Neural crest cell (in vitro differentiated cells): ENCODE measurements around the gene RASA3. TPM values are rescaled to one million over a fixed set of nuclear protein-coding genes. Genes with fewer than 3 reads are reported as not detected.
A peak's percentile ranks its signal among the peaks of the same experiment; 100 is the strongest.

Experiments
- DNase-seq: peaks from one replicate; pipeline ENCODE4 v3.0.0; 2021; ENCODE audit warnings: low read depth, mixed read lengths, low spot score
- H3K27ac Mint-ChIP-seq: one replicate; pipeline ENCODE4 v1.8.0; 2021; ENCODE audit warnings: mild to moderate bottlenecking, mixed read lengths; ENCODE audit not compliant: unreplicated experiment
- H3K27me3 Mint-ChIP-seq: 2 replicates; pipeline ENCODE4 v1.8.0; 2021; ENCODE audit warnings: low read depth, mild to moderate bottlenecking, mixed read lengths
- H3K36me3 Mint-ChIP-seq: 2 replicates; pipeline ENCODE4 v1.8.0; 2021; ENCODE audit warnings: low read depth, mild to moderate bottlenecking, mixed read lengths
- H3K4me1 Mint-ChIP-seq: 2 replicates; pipeline ENCODE4 v1.8.0; 2021; ENCODE audit warnings: mixed read lengths
- H3K4me3 Mint-ChIP-seq: one replicate; pipeline ENCODE4 v1.8.0; 2021; ENCODE audit warnings: mild to moderate bottlenecking, mixed read lengths
- H3K9me3 Mint-ChIP-seq: 2 replicates; pipeline ENCODE4 v1.8.0; 2021; ENCODE audit warnings: mixed read lengths
- total RNA-seq: library from RNA; stranded (reverse); gene quantifications from 2 replicates; pipeline ENCODE4 v1.2.1, GENCODE V29; 2021
- TF ChIP-seq, protein P1 (sequence below): fragments of 200-600 bp; sonication (generic); conservative IDR thresholded peaks from 2 replicates; pipeline ENCODE4 v1.5.0; 2021; ENCODE audit warnings: antibody characterized with exemption, mild to moderate bottlenecking

The RASA3 gene
- total RNA-seq, 1 donor from 2014 or later: 29.5 TPM

DNA sequence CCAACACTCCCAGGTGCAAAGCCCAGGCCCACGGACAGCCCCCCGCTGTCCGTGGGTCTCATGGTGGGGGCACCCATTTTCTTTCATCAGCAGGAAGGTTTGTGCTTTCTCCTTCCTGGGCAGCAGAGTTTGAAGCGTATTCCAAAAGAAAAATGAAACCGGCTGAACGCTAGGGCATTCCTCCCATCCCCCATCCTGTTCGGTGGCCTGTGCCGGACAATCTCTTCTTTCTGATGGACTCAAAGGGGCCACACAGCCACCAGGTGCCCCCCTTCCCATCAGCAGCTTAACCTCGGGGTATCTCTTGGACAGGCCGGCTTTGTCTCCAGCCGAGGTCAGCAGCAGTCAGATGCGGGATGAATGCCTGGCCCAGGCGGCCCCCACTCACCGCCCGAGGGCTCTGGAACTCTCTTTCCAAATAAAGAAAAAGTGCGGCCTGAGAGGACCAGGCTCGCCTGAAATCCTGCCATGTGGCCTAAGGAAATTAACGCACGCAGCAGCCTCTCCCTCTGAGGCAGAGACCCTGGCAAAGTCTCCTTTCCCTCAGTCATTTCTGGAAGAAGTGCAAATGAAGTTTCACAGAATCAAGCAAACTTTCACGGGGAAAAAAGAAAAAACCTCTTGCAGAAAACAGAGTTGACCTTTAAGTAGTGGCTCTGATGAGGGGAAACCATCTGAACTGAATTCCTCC lies 67.8 kb downstream of the RASA3 start:
- Mint-ChIP-seq H3K4me3 (peak overlapping the region; percentile 83), H3K27ac (peak overlapping the region; percentile 99), H3K4me1 (peaks cover 74% of the 10 kb centered on the region), H3K9me3 (no peaks in the 10 kb centered on the region), H3K27me3 (peaks cover 4% of the 10 kb centered on the region), H3K36me3 (peaks cover 3% of the 10 kb centered on the region)
- peak; percentile 72 for DNase-seq
- TF ChIP-seq, protein P1, sequence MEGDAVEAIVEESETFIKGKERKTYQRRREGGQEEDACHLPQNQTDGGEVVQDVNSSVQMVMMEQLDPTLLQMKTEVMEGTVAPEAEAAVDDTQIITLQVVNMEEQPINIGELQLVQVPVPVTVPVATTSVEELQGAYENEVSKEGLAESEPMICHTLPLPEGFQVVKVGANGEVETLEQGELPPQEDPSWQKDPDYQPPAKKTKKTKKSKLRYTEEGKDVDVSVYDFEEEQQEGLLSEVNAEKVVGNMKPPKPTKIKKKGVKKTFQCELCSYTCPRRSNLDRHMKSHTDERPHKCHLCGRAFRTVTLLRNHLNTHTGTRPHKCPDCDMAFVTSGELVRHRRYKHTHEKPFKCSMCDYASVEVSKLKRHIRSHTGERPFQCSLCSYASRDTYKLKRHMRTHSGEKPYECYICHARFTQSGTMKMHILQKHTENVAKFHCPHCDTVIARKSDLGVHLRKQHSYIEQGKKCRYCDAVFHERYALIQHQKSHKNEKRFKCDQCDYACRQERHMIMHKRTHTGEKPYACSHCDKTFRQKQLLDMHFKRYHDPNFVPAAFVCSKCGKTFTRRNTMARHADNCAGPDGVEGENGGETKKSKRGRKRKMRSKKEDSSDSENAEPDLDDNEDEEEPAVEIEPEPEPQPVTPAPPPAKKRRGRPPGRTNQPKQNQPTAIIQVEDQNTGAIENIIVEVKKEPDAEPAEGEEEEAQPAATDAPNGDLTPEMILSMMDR: no peak

DNA sequence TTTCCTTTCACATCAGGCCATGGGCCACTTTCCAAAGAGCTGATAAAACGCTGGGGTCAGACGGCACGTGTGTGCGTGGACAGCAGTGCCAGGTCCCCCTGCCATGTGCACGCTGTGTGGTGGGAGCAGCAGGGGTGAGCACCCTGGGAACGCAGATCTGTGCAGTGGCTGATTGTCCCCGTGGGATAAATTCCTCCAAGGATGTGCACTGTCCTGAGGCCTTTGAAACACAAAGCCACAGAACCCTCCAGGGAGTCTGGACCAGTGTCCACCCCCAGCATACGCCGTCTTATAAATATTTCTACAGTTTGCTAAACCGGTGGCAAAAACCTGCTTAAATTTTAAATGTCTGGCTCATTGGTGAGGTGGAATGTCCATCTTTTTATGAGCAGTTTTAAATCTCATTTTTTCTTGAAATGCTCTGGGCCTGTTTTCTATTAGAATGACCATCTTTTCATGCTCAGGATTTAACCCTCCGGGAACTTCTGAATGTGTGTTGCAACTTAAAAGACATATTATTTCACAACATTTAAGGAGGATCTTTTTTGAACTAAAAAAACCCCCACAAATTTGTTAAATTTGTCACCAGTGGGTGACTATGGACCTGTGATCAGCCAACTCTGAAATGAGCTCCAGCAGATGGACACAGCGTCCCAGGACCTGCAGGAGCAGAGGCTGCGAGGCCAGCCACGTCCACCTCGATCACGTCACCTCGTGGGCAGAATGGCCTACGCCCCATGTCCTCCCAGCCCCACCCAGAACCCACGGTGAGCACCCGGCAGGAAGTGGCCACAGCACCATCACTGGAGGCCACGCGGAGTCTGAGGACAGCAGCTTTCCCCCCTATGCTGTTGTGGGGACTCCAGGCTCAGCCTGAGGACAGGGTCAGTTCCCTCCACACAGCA lies 68.6 kb downstream of the RASA3 start:
- Mint-ChIP-seq H3K9me3 (no peaks in the 10 kb centered on the region), H3K27ac (peak overlapping the region; percentile 99), H3K4me3 (peak overlapping the region; percentile 83), H3K27me3 (peaks cover 4% of the 10 kb centered on the region), H3K4me1 (peaks cover 71% of the 10 kb centered on the region), H3K36me3 (peaks cover 3% of the 10 kb centered on the region)
- TF ChIP-seq, protein P1: no peak
- DNase-seq: no peak

DNA sequence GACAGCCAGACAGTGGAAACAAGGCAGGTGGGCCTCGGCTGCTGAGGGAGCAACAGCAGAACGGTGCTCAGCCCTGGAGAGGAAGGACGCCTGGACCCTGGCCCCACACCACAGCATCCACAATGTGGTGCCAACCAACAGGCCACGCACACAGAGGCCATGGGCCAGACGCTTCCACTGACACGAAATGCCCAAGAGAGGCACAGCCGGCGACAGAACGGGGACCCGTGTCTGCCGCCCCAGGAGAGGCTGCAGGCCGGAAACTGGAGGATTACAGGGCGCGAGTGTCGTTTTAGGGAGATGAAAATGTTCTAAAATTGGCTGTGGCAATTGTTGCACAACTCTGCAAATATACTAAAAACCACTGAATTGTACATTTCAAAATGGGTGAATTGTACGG lies 69.7 kb downstream of the RASA3 start:
- Mint-ChIP-seq H3K9me3 (no peaks in the 10 kb centered on the region), H3K27ac (no peak overlapping the region), H3K4me3 (no peak overlapping the region), H3K4me1 (peaks cover 67% of the 10 kb centered on the region), H3K36me3 (peaks cover 3% of the 10 kb centered on the region), H3K27me3 (peaks cover 4% of the 10 kb centered on the region)
- DNase-seq: no peak
- TF ChIP-seq, protein P1: no peak

DNA sequence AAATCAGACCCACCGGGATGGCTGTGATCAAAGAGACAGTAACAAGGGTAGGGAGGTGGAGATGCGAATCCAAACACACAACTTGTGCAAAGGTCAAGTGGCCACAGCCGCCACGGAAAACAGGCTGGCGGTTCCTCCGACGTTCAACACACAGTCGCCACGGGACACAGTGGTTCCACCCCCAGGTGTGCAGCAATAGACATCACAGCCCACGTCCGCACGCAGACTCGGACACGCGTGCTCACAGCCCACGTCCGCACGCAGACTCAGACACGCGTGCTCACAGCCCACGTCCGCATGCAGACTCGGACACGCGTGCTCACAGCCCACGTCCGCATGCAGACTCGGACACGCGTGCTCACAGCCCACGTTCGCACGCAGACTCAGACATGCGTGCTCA lies 70.1 kb downstream of the RASA3 start:
- H3K4me3 Mint-ChIP-seq: no peak overlapping the region
- H3K4me1 Mint-ChIP-seq: peaks cover 65% of the 10 kb centered on the region
- H3K36me3 Mint-ChIP-seq: peaks cover 3% of the 10 kb centered on the region
- H3K27me3 Mint-ChIP-seq: peaks cover 4% of the 10 kb centered on the region
- DNase-seq: no peak
- H3K9me3 Mint-ChIP-seq: no peaks in the 10 kb centered on the region
- TF ChIP-seq, protein P1: no peak
- no peak overlapping the region for H3K27ac Mint-ChIP-seq

DNA sequence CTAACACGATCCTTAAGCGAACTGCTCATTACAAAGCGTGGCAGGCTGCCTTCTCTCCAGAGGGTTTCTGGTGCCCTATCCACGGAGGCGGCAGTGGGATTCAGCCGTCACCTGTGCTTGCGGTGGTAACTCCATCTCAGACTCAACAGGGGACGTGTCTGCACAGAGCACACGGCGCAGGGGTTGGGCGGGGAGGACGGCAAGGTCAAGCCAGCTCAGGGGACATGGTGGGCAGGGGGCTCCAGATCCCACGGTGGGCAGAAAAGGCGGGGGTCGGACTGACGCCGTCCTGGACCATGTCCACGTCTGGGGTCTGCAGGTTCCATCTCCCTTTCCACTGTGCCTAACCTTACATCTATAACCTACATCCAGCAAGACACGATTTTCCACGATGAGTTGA lies 70.7 kb downstream of the RASA3 start:
- no peak for DNase-seq
- H3K27ac Mint-ChIP-seq: no peak overlapping the region
- H3K4me3 Mint-ChIP-seq: no peak overlapping the region
- TF ChIP-seq, protein P1: no peak
- no peaks in the 10 kb centered on the region for H3K9me3 Mint-ChIP-seq
- H3K27me3 Mint-ChIP-seq: peaks cover 4% of the 10 kb centered on the region
- H3K36me3 Mint-ChIP-seq: peaks cover 3% of the 10 kb centered on the region
- H3K4me1 Mint-ChIP-seq: peaks cover 66% of the 10 kb centered on the region
